Measurements from ENCODE around the gene LRP10.

LRP10 gene

GRCh38 chr14:22893706-22894105 lies 22.2 kb downstream of the LRP10 start:
- no peak for TF ChIP-seq CTCF (IDR thresholded peaks at IDR 0.05; ENCODE audit: low read depth, low read length)
- DNase-seq (ENCODE audit: low read depth in 2 of 2) = no peak
- H3K4me3 ChIP-seq (replicated peaks in 1 of 2; ENCODE audit: low read depth in 2 of 2, low read length in 2 of 2) = no peak overlapping the region

- no peak for TF ChIP-seq CTCF (IDR thresholded peaks at IDR 0.05; ENCODE audit: low read depth, low read length)
- H3K4me3 ChIP-seq (replicated peaks in 1 of 2; ENCODE audit: low read depth in 2 of 2, low read length in 2 of 2) = no peak overlapping the region
- DNase-seq (ENCODE audit: low read depth in 2 of 2) = no peak
These were observed 23.9 kb downstream of the LRP10 start for GRCh38 chr14:22895402-22895801.

GRCh38 chr14:22896356-22896755 lies 24.8 kb downstream of the LRP10 start:
- no peak for DNase-seq (ENCODE audit: low read depth in 2 of 2)
- no peak overlapping the region for H3K4me3 ChIP-seq (replicated peaks in 1 of 2; ENCODE audit: low read depth in 2 of 2, low read length in 2 of 2)
- TF ChIP-seq CTCF (IDR thresholded peaks at IDR 0.05; ENCODE audit: low read depth, low read length) = no peak

GRCh38 chr14:22896760-22897159 lies 25.2 kb downstream of the LRP10 start:
- no peak for TF ChIP-seq CTCF (IDR thresholded peaks at IDR 0.05; ENCODE audit: low read depth, low read length)
- no peak overlapping the region for H3K4me3 ChIP-seq (replicated peaks in 1 of 2; ENCODE audit: low read depth in 2 of 2, low read length in 2 of 2)
- no peak for DNase-seq (ENCODE audit: low read depth in 2 of 2)

GRCh38 chr14:22897357-22897756 lies 25.8 kb downstream of the LRP10 start:
- DNase-seq (ENCODE audit: low read depth in 2 of 2) = no peak
- TF ChIP-seq CTCF (IDR thresholded peaks at IDR 0.05; ENCODE audit: low read depth, low read length) = no peak
- H3K4me3 ChIP-seq (replicated peaks in 1 of 2; ENCODE audit: low read depth in 2 of 2, low read length in 2 of 2) = no peak overlapping the region

- H3K4me3 ChIP-seq (replicated peaks in 1 of 2; ENCODE audit: low read depth in 2 of 2, low read length in 2 of 2) = no peak overlapping the region
- TF ChIP-seq CTCF (IDR thresholded peaks at IDR 0.05; ENCODE audit: low read depth, low read length) = no peak
- DNase-seq (ENCODE audit: low read depth in 2 of 2) = peak; percentile 23 to 85
These were observed 27.0 kb downstream of the LRP10 start for GRCh38 chr14:22898302-22899090.

All from cardiac fibroblast (primary cell).